ENCODE results near the gene SOX4.
"Not testable (repeated sequence)": the region's sequence is repeated elsewhere in the genome, so short reads cannot be mapped to it uniquely, and the experiment has no call there.

Gene SOX4

GRCh38 chr6:21593412-21593926 is at the start of gene SOX4:
Gene SOX4 (plus strand): TSS chr6:21593751. CDS start chr6:21594535, 784 bp downstream.
- H3K9ac ChIP-seq (ENCODE audit: low read length): peak within 1 kb of the TSS; percentile 73
- H3K4me1 ChIP-seq (ENCODE audit: insufficient read depth, low read length, severe bottlenecking): peaks cover 23% of the 10 kb centered on the region
- H3K79me2 ChIP-seq (ENCODE audit: insufficient read depth, low read length): no peaks in the 10 kb centered on the region
- peak within 1 kb of the TSS; percentile 71 for H3K4me2 ChIP-seq (ENCODE audit: low read length)
- TF ChIP-seq CTCF (IDR thresholded peaks at IDR 0.05; ENCODE audit: low read length) (no peak), EZH2 (IDR thresholded peaks at IDR 0.05; ENCODE audit: borderline replicate concordance, low read length) (no peak)
- H4K20me1 ChIP-seq (ENCODE audit: insufficient read depth, low read length): no peaks in the 10 kb centered on the region
- H3K27ac ChIP-seq (ENCODE audit: low read depth, low read length, poor library complexity, severe bottlenecking): peak within 1 kb of the TSS; percentile 60
- H3F3A ChIP-seq (ENCODE audit: insufficient read depth, low read length): 0 out of 2 replicates have a peak, but pooled peaks cover 5% of the 10 kb centered on the region
- peak within 1 kb of the TSS; percentile 77 for H3K4me3 ChIP-seq (ENCODE audit: low read depth, low read length, poor library complexity, severe bottlenecking)
- H3K9me3 ChIP-seq (ENCODE audit: low read length): no peaks in the 10 kb centered on the region; the same call in 1 of the 2 replicates
- no peaks in the 10 kb centered on the region for H3K9me2 ChIP-seq (ENCODE audit: low read depth, low read length)
- H3K36me3 ChIP-seq (ENCODE audit: insufficient read depth, low read length): peaks cover 22% of the 10 kb centered on the region
- no peaks in the 10 kb centered on the region for H3K27me3 ChIP-seq (ENCODE audit: insufficient read depth, low read length)
- H2AFZ ChIP-seq (ENCODE audit: low read length): no peak within 1 kb of the TSS

- H3K9ac ChIP-seq (ENCODE audit: low read length); H3F3A ChIP-seq (ENCODE audit: insufficient read depth, low read length); H3K79me2 ChIP-seq (ENCODE audit: insufficient read depth, low read length); H3K9me3 ChIP-seq (ENCODE audit: low read length); H3K36me3 ChIP-seq (ENCODE audit: insufficient read depth, low read length); H3K4me1 ChIP-seq (ENCODE audit: insufficient read depth, low read length, severe bottlenecking); H3K4me2 ChIP-seq (ENCODE audit: low read length); H3K9me2 ChIP-seq (ENCODE audit: low read depth, low read length); H3K27ac ChIP-seq (ENCODE audit: low read depth, low read length, poor library complexity, severe bottlenecking); H3K4me3 ChIP-seq (ENCODE audit: low read depth, low read length, poor library complexity, severe bottlenecking); H2AFZ ChIP-seq (ENCODE audit: low read length); H3K27me3 ChIP-seq (ENCODE audit: insufficient read depth, low read length); H4K20me1 ChIP-seq (ENCODE audit: insufficient read depth, low read length): not testable (repeated sequence)
Measured at GRCh38 chr6:21552286-21552685, 41.3 kb upstream of the SOX4 start.

GRCh38 chr6:21554286-21554685 is 39.3 kb upstream of the SOX4 start:
- no peaks in the 10 kb centered on the region for H3K36me3 ChIP-seq (ENCODE audit: insufficient read depth, low read length)
- no peaks in the 10 kb centered on the region for H3K9me2 ChIP-seq (ENCODE audit: low read depth, low read length)
- no peaks in the 10 kb centered on the region; the same call in 1 of the 2 replicates for H3K27me3 ChIP-seq (ENCODE audit: insufficient read depth, low read length)
- no peaks in the 10 kb centered on the region for H4K20me1 ChIP-seq (ENCODE audit: insufficient read depth, low read length)
- H3K9me3 ChIP-seq (ENCODE audit: low read length): peaks cover under 1% of the 10 kb centered on the region; the same call in 1 of the 2 replicates
- no peak overlapping the region for H3K27ac ChIP-seq (ENCODE audit: low read depth, low read length, poor library complexity, severe bottlenecking)
- H2AFZ ChIP-seq (ENCODE audit: low read length): no peak overlapping the region
- no peaks in the 10 kb centered on the region for H3K4me1 ChIP-seq (ENCODE audit: insufficient read depth, low read length, severe bottlenecking)
- no peaks in the 10 kb centered on the region for H3K79me2 ChIP-seq (ENCODE audit: insufficient read depth, low read length)
- no peak overlapping the region for H3K4me2 ChIP-seq (ENCODE audit: low read length)
- H3K9ac ChIP-seq (ENCODE audit: low read length): no peak overlapping the region
- no peak overlapping the region for H3K4me3 ChIP-seq (ENCODE audit: low read depth, low read length, poor library complexity, severe bottlenecking)
- no peaks in the 10 kb centered on the region for H3F3A ChIP-seq (ENCODE audit: insufficient read depth, low read length)
- TF ChIP-seq CTCF (IDR thresholded peaks at IDR 0.05; ENCODE audit: low read length) (no peak), EZH2 (IDR thresholded peaks at IDR 0.05; ENCODE audit: borderline replicate concordance, low read length) (no peak)

- Histone ChIP-seq H3K4me1 (ENCODE audit: insufficient read depth, low read length, severe bottlenecking) (no peaks in the 10 kb centered on the region), H3K36me3 (ENCODE audit: insufficient read depth, low read length) (no peaks in the 10 kb centered on the region), H3K27me3 (ENCODE audit: insufficient read depth, low read length) (no peaks in the 10 kb centered on the region; the same call in 1 of the 2 replicates), H3K4me3 (ENCODE audit: low read depth, low read length, poor library complexity, severe bottlenecking) (no peak overlapping the region), H3K79me2 (ENCODE audit: insufficient read depth, low read length) (no peaks in the 10 kb centered on the region), H2AFZ (ENCODE audit: low read length) (no peak overlapping the region), H3K27ac (ENCODE audit: low read depth, low read length, poor library complexity, severe bottlenecking) (no peak overlapping the region), H3K4me2 (ENCODE audit: low read length) (no peak overlapping the region), H3K9me2 (ENCODE audit: low read depth, low read length) (no peaks in the 10 kb centered on the region), H4K20me1 (ENCODE audit: insufficient read depth, low read length) (no peaks in the 10 kb centered on the region), H3K9ac (ENCODE audit: low read length) (no peak overlapping the region), H3F3A (ENCODE audit: insufficient read depth, low read length) (no peaks in the 10 kb centered on the region), H3K9me3 (ENCODE audit: low read length) (no peaks in the 10 kb centered on the region)
- no peak for TF ChIP-seq EZH2 (IDR thresholded peaks at IDR 0.05; ENCODE audit: borderline replicate concordance, low read length)
- no peak for TF ChIP-seq CTCF (IDR thresholded peaks at IDR 0.05; ENCODE audit: low read length)
Measured at GRCh38 chr6:21555197-21555596, 38.4 kb upstream of the SOX4 start.
